Activated CD4-positive, alpha-beta T cell treated with anti-CD3 and anti-CD28 coated beads for 36 hours (primary cell): ENCODE data around the gene PRR16. TPM values are rescaled to one million over a fixed set of nuclear protein-coding genes. Genes with fewer than 3 reads are reported as not detected.
A peak's percentile ranks its signal among the peaks of the same experiment; 100 is the strongest.
"Not testable (repeated sequence)": the region's sequence is repeated elsewhere in the genome, so short reads cannot be mapped to it uniquely, and the experiment has no call there.

ENCODE experiments used
- ATAC-seq: fragments of 200-7000 bp; cut with Tn5 transposase; one replicate; pipeline ENCODE4 v1.10.0; 2021; ENCODE audit warnings: mild to moderate bottlenecking, moderate library complexity
- CTCF ChIA-PET: fragments of 350-600 bp; sonication (Branson Sonifier 250); formaldehyde crosslinking; loops from one replicate; lab custom pipeline; 2021; ENCODE audit warnings: antibody characterized with exemption; lab: Charles Lee
- POLR2A ChIA-PET: fragments of 350-600 bp; sonication (Branson Sonifier 250); formaldehyde crosslinking; loops from one replicate; lab custom pipeline; 2021; ENCODE audit warnings: antibody characterized with exemption, inconsistent platforms; lab: Charles Lee
- DNase-seq: peaks from one replicate; pipeline ENCODE4 v3.0.0-alpha.2; 2020
- H3K27ac Mint-ChIP-seq: one replicate; pipeline ENCODE4 v1.8.0; 2021; ENCODE audit warnings: mixed read lengths
- H3K27me3 Mint-ChIP-seq: one replicate; pipeline ENCODE4 v1.8.0; 2021; ENCODE audit warnings: mixed read lengths
- H3K36me3 Mint-ChIP-seq: one replicate; pipeline ENCODE4 v1.8.0; 2021; ENCODE audit warnings: low read depth, mixed read lengths
- H3K4me1 Mint-ChIP-seq: one replicate; pipeline ENCODE4 v1.8.0; 2021; ENCODE audit warnings: mixed read lengths
- H3K4me3 Mint-ChIP-seq: one replicate; pipeline ENCODE4 v1.8.0; 2021; ENCODE audit warnings: mild to moderate bottlenecking, moderate library complexity, mixed read lengths
- H3K9me3 Mint-ChIP-seq: one replicate; pipeline ENCODE4 v1.8.0; 2021; ENCODE audit warnings: low read depth, mixed read lengths
- intact Hi-C, 2 experiments: fragments of 100-400 bp; cut with DNase I in 1 of 2; cut with micrococcal nuclease in 1 of 2; formaldehyde crosslinking; loops; one replicate each; pipeline versions ENCODE4 v1.14.2 to v1.15.1; 2022 to 2024; cut with DNase I, micrococcal nuclease
- total RNA-seq, 2 experiments: library from RNA; stranded (reverse); gene quantifications; one replicate each; pipeline ENCODE4 v1.2.3, GENCODE V29; 2021

Gene PRR16
- not detected for total RNA-seq

DNA sequence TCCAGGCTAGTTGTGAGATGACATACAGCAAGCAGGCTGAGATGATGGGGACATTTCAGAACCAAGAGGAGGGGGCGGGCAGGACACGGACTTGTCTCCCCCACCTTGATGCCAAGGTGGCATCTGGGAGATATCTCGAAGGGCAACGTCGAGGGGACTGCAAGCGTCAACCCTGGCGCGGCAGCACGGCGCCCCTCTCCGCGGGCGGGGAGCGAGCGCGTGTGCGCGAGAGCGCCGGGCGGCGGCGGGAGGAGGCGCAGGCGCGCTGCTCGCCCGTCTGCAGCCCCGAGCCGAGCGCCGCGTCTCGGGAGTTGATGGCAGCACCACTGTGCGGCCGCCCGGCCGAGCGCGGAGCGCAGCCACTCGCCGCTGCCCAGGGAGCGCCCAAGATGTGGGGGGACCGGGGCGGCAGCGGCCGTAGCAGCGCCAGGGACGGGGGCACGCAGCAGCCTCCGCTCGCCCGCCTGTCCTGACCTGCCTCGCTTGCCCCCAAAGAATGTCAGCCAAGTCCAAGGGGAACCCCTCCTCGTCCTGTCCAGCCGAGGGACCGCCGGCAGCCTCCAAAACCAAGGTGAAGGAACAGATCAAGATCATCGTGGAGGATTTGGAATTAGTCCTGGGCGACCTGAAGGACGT, at the start of gene PRR16:
Gene PRR16, plus strand, starts transcription at position 310 of the 636 bp plus-strand sequence.
- Mint-ChIP-seq H3K36me3 (no peaks in the 10 kb centered on the region), H3K4me1 (peaks cover 3% of the 10 kb centered on the region), H3K4me3 (peak within 1 kb of the TSS; percentile 35), H3K27ac (no peak within 1 kb of the TSS), H3K9me3 (no peaks in the 10 kb centered on the region), H3K27me3 (peaks cover 41% of the 10 kb centered on the region)
- ChIA-PET CTCF (no interaction called here), POLR2A (no interaction called here)
- ATAC-seq (peak; percentile 81), DNase-seq (peak; percentile 42)
- intact Hi-C loops: loop anchor here in 1 of 2 experiments (10.0 kb wide), 1 partner anchor 1479 kb away; the partner anchor contains the start of gene DTWD2

DNA sequence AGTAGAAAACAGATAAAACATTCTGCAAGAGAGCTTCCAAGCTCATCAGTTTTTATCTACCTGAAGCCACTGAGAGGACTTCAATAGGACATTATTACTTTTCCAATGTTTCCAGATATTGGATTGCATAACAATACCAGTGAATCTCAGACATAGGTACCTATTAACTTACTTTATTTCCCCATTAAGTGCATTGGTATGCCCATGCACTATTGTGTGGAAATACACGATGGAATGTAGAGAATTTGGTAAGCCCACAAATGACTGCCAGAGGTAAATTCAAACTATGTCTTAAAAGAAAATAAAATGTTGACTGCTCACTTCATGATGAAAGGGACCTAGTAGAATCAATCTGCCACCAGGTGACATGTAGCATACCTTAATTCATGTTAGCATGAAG, 48.1 kb upstream of the PRR16 start:
- Mint-ChIP-seq H3K36me3 (no peaks in the 10 kb centered on the region), H3K4me3 (no peak overlapping the region), H3K27ac (no peak overlapping the region), H3K9me3 (no peaks in the 10 kb centered on the region), H3K27me3 (no peaks in the 10 kb centered on the region), H3K4me1 (no peaks in the 10 kb centered on the region)
- no peak for DNase-seq
- intact Hi-C loops: no loop called here
- ChIA-PET CTCF (no interaction called here), POLR2A (no interaction called here)
- ATAC-seq: no peak

DNA sequence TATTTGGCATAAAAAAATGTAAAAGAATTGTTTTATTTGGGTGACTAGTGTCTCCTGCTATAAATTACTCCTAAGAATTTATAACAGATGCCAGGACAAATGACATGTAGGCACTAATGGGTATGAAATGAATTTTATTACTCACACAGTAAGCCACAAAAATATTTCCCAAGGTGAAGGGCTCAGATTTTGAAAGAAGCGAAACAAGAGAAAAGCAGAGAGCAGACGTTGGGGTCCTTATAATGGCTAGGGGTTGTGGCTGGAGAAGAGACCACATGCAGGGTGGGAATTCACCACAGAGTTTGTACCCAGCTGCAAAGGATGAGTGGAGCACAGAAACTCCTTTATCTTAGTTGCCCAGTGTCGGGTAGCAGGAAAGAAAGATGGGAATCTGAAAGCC, 45.0 kb upstream of the PRR16 start:
- Mint-ChIP-seq H3K4me1 (no peaks in the 10 kb centered on the region), H3K9me3 (no peaks in the 10 kb centered on the region), H3K27ac (no peak overlapping the region), H3K4me3 (no peak overlapping the region), H3K27me3 (no peaks in the 10 kb centered on the region), H3K36me3 (no peaks in the 10 kb centered on the region)
- intact Hi-C loops: no loop called here
- POLR2A ChIA-PET: no interaction called here
- ATAC-seq (no peak), DNase-seq (no peak)
- CTCF ChIA-PET: no interaction called here

DNA sequence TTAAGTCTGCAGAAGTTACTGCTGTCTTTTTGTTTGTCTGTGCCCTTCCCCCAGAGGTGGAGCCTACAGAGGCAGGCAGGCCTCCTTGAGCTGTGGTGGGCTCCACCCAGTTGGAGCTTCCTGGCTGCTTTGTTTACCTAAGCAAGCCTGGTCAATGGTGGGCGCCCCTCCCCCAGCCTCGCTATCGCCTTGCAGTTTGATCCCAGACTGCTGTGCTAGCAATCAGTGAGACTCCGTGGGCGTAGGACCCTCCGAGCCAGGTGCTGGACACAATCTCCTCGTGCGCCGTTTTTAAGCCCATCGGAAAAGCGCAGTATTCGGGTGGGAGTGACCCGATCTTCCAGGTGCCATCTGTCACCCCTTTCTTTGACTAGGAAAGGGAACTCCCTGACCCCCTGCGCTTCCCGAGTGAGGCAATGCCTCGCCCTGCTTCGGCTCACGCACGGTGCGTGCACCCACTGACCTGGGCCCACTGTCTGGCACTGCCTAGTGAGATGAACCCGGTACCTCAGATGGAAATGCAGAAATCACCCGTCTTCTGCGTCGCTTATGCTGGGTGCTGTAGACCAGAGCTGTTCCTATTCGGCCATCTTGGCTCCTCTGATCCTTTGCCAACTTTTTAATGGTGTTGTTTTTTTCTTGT, 37.3 kb upstream of the PRR16 start:
- DNase-seq, ATAC-seq, POLR2A ChIA-PET, H3K4me3 Mint-ChIP-seq, H3K27ac Mint-ChIP-seq, H3K4me1 Mint-ChIP-seq, intact Hi-C loops, H3K27me3 Mint-ChIP-seq, H3K36me3 Mint-ChIP-seq, CTCF ChIA-PET: not testable (repeated sequence)
- peaks cover 10% of the 10 kb centered on the region for H3K9me3 Mint-ChIP-seq

DNA sequence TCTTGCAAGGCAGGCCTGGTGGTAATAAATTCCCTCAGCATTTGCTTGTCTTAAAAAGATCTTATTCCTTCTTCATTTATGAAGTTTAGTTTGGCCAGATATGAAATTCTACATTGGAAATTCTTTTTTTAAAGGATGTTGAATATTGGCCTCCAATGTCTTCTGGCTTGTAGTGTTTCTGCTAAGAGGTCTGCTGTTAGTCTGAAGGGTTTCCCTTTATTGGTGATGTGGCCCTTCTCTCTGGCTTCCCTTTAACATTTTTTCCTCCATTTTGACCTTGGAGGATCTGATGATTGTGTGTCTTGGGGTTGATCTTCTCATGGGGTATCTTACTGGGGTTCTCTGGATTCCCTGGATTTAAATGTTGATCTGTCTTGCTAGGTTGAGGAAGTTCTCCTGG, 33.5 kb upstream of the PRR16 start:
- H3K4me3 Mint-ChIP-seq: no peak overlapping the region
- H3K27me3 Mint-ChIP-seq: no peaks in the 10 kb centered on the region
- no peak overlapping the region for H3K27ac Mint-ChIP-seq
- POLR2A ChIA-PET: no interaction called here
- CTCF ChIA-PET: no interaction called here
- ATAC-seq (no peak), DNase-seq (no peak)
- intact Hi-C loops: no loop called here
- H3K9me3 Mint-ChIP-seq: peaks cover 9% of the 10 kb centered on the region
- H3K4me1 Mint-ChIP-seq: no peaks in the 10 kb centered on the region
- H3K36me3 Mint-ChIP-seq: no peaks in the 10 kb centered on the region

DNA sequence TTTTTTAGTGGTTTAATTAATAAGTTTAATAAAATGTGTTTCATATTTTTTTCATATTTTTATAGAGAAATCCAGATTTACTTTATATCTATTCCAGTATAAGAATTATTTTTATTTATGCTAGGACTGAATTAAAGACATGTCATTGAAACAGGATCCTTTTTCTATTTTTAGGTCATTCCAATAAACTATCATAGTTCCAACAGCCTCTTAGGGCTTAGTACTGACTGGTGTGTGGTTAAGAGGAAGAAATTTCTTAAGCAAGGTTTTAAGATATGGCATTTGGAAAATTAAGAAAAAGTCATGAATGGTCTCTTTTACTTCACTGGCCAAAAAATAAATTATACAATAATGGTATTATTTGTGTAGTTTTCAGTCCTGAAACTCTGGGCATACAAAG, 31.2 kb upstream of the PRR16 start:
- CTCF ChIA-PET: no interaction called here
- intact Hi-C loops: no loop called here
- DNase-seq (no peak), ATAC-seq (no peak)
- H3K27me3 Mint-ChIP-seq: peaks cover 2% of the 10 kb centered on the region
- POLR2A ChIA-PET: no interaction called here
- no peak overlapping the region for H3K27ac Mint-ChIP-seq
- H3K9me3 Mint-ChIP-seq: peaks cover 9% of the 10 kb centered on the region
- H3K4me1 Mint-ChIP-seq: no peaks in the 10 kb centered on the region
- no peak overlapping the region for H3K4me3 Mint-ChIP-seq
- H3K36me3 Mint-ChIP-seq: no peaks in the 10 kb centered on the region

DNA sequence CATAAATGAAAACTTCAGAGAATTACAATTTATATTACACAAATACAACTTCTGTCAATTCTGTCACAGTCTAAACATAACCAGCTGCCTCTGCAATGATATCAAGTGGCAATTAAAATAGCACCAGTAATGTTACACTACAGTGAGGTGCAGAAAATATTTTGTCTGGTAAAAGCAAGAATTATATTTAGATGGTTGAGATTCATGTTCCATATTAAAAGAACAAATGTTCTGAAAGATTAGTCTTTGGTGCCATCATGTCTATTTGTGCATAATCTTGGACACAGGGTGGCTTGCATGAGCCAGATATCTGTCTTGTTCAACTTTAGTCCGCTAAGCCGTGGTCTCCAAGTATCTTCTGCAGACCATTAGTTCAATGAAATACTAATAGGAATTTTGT, 29.0 kb upstream of the PRR16 start:
- no peaks in the 10 kb centered on the region for H3K36me3 Mint-ChIP-seq
- DNase-seq (no peak), ATAC-seq (no peak)
- intact Hi-C loops: no loop called here
- H3K4me3 Mint-ChIP-seq: no peak overlapping the region
- ChIA-PET CTCF (no interaction called here), POLR2A (no interaction called here)
- H3K9me3 Mint-ChIP-seq: peaks cover 5% of the 10 kb centered on the region
- no peak overlapping the region for H3K27ac Mint-ChIP-seq
- no peaks in the 10 kb centered on the region for H3K4me1 Mint-ChIP-seq
- peaks cover 2% of the 10 kb centered on the region for H3K27me3 Mint-ChIP-seq

DNA sequence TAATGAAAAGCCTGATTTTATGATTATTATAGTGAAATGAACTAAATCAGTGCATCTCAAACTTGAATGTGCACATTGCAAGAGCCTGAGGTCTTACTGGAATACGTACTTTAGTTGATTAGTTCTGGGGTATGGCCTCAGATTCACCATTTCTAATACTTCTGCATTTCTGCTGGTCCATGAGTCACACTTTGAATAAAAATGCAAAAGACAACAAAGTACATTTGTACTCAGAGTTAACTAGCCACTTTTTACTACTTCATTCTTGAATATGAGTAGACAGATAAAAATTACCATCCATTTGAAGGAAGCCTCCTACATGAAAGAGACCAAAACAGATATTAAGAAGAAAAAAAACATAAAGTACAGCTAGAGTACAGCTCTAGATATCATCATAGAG, 27.1 kb upstream of the PRR16 start:
- no peaks in the 10 kb centered on the region for H3K36me3 Mint-ChIP-seq
- ChIA-PET CTCF (no interaction called here), POLR2A (no interaction called here)
- DNase-seq (no peak), ATAC-seq (no peak)
- H3K27ac Mint-ChIP-seq: no peak overlapping the region
- H3K4me1 Mint-ChIP-seq: no peaks in the 10 kb centered on the region
- H3K27me3 Mint-ChIP-seq: peaks cover 2% of the 10 kb centered on the region
- intact Hi-C loops: no loop called here
- no peaks in the 10 kb centered on the region for H3K9me3 Mint-ChIP-seq
- no peak overlapping the region for H3K4me3 Mint-ChIP-seq

DNA sequence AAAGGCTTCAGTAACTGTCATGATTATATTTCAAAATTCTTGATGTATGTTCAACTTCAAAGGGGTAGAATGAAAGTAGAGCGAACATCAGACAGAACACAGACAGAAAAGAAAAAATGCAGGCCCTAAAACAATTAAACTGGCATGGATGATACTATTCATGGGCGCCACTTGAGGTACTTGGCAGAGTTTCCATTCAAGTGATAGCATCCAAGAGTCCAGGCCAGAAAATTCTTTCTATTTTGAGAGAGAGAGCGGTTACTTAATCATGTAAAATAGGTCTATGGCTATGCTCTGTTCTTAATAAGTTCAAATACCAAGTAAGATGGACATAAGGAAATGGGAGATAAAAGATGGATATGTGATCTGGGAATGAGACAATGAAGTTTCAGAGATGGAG, 21.4 kb upstream of the PRR16 start:
- DNase-seq: no peak
- CTCF ChIA-PET: no interaction called here
- intact Hi-C loops: no loop called here
- Mint-ChIP-seq H3K36me3 (no peaks in the 10 kb centered on the region), H3K27ac (no peak overlapping the region), H3K27me3 (no peaks in the 10 kb centered on the region), H3K4me3 (no peak overlapping the region), H3K9me3 (no peaks in the 10 kb centered on the region), H3K4me1 (no peaks in the 10 kb centered on the region)
- ATAC-seq: no peak
- POLR2A ChIA-PET: no interaction called here

DNA sequence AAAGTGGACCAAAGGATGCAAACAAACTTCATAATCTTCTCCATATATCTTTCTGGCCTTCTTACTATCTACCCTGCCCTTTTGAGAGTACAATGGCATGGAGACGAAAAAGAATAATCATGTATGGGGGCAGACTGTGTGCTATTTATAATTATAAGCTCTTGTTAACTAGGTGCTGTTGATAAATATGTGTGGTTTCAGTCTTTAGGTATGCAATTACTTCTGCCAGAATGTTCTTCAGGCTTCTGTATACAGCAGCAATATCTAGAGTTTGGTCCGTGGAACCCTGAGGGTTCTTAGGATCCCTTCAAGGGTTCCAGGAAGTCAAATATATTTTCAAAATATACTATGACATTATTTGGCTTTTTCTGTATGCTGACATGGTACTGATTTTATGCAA, 20.5 kb upstream of the PRR16 start:
- H3K36me3 Mint-ChIP-seq: no peaks in the 10 kb centered on the region
- ChIA-PET POLR2A (no interaction called here), CTCF (no interaction called here)
- no peaks in the 10 kb centered on the region for H3K9me3 Mint-ChIP-seq
- intact Hi-C loops: no loop called here
- H3K27me3 Mint-ChIP-seq: no peaks in the 10 kb centered on the region
- H3K4me1 Mint-ChIP-seq: no peaks in the 10 kb centered on the region
- no peak overlapping the region for H3K4me3 Mint-ChIP-seq
- H3K27ac Mint-ChIP-seq: no peak overlapping the region
- ATAC-seq: no peak
- no peak for DNase-seq

DNA sequence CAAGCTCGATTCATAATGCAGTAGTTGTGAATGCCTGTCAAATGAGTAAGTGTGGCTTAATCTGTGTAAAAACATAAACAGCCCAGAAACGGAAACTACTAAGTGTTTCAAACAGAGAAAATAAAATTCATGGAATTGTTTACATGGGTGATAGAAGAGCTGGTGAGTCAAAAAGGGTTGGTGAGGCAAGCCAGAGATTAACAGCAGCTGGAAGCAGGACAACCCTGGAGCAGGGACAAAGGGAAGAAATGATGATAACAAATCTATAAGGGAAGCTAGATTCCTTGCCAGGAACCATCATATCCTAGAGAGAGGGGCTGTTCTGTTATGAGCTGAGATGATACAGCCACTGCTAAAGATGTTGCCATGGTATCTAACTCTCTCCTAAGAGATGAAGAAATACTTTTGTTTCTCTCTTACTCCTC, 18.0 kb upstream of the PRR16 start:
- ATAC-seq (no peak), DNase-seq (no peak)
- Mint-ChIP-seq H3K4me3 (no peak overlapping the region), H3K4me1 (no peaks in the 10 kb centered on the region), H3K27me3 (no peaks in the 10 kb centered on the region), H3K9me3 (no peaks in the 10 kb centered on the region), H3K27ac (no peak overlapping the region), H3K36me3 (no peaks in the 10 kb centered on the region)
- intact Hi-C loops: no loop called here
- CTCF ChIA-PET: no interaction called here
- POLR2A ChIA-PET: no interaction called here

DNA sequence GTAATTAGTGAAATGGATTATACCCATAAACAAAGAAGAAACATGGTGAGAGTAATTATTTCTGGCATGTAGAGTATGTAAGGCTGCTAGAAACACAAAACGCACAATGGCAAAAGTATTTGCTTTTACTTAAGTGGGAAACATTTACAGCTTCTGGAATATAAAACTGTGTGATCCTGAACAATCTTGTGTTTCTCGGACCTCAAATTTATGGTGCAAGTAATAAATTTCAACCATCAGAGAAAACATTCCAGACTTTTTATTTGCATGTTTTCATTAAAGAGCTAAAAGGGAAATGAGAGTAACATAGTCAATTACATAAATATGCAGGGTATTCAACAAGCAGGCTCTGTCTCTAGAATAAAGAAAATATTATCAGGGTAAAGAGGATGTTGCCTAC, 17.2 kb upstream of the PRR16 start:
- H3K9me3 Mint-ChIP-seq: no peaks in the 10 kb centered on the region
- no peak for ATAC-seq
- H3K4me3 Mint-ChIP-seq: no peak overlapping the region
- no peak overlapping the region for H3K27ac Mint-ChIP-seq
- H3K4me1 Mint-ChIP-seq: no peaks in the 10 kb centered on the region
- no peaks in the 10 kb centered on the region for H3K27me3 Mint-ChIP-seq
- no peaks in the 10 kb centered on the region for H3K36me3 Mint-ChIP-seq
- CTCF ChIA-PET: no interaction called here
- intact Hi-C loops: no loop called here
- no peak for DNase-seq
- POLR2A ChIA-PET: no interaction called here
